Ammon's horn (tissue), 1 donor: ENCODE measurements around the gene MRPS6.

Experiments used
- DNase-seq: peaks from one replicate; pipeline ENCODE4 v3.0.0-alpha.2; 2016; ENCODE audit warnings: low spot score

The MRPS6 gene

DNA sequence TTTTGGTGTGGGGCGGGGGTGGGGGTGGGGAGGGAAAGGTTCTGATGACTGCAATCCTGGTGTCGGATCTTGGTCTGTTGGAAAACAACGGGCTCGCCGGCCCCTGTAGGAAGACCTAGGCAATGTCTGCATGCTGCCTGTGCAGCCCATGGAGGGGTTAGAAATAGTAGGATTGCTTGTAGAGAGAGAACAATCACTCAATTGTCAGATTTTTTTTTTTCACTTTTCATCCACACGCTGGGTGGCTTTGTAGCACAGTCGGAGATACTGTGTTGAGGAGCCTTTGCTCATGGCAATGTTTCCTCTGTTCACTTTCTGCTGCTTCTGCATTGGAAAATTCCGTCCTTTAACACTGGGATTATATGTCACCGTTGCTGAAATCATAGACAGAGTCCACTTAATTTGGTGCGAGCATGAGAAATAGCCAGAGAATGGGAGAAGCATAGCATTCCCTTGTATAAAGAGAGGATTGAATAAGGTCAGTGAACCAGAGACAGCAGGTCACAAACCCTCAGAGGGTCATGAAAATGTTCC lies 107.5 kb downstream of the MRPS6 start:
- DNase-seq = peak; percentile 71

DNA sequence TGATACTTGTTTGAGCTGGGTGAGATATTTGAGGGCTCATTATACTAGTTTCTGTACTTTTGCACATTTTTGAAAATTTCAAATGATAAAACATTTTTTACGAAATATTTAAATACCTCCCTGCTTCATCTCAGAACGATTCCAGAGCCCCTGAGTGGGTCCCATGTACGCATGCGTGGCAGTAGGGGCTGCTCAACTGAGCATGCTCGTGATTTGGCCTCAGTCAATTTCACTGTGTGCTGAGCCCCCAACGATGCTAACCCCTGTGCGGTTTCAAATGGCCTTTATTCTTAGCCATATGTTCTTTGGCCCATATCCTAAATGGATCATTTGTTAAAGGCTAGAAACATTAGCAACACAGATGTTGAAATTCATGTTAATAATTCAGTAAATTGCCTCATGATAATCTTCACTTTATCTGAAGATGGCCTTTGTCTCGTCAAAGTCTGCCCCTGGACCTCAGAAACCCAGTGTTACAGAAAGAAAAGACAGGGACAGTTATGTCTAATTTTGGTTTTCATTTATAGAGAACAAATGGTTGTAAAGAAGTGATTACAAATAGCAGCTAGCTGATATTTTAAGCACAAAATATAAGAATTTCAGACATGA lies 108.2 kb downstream of the MRPS6 start:
- no peak for DNase-seq

DNA sequence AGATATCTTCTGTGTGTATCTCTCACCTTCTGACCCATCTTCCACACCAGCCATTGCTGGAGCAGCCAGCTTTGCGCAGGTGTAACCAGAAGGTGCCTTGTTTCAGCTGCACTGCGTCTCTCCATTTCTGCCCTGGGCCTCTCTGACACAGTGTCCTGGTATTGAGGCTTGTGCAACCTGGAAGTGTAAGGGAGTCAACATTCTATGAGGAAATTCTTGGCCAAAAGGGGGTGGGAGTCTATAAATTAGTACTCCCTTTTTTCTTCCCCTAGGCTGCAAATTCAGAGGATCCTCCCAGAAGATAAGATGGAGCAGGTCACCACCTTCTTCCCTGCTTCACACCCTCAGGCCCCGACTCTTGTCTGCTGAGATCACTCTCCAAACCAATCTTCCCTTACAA lies 109.1 kb downstream of the MRPS6 start:
- DNase-seq = no peak

DNA sequence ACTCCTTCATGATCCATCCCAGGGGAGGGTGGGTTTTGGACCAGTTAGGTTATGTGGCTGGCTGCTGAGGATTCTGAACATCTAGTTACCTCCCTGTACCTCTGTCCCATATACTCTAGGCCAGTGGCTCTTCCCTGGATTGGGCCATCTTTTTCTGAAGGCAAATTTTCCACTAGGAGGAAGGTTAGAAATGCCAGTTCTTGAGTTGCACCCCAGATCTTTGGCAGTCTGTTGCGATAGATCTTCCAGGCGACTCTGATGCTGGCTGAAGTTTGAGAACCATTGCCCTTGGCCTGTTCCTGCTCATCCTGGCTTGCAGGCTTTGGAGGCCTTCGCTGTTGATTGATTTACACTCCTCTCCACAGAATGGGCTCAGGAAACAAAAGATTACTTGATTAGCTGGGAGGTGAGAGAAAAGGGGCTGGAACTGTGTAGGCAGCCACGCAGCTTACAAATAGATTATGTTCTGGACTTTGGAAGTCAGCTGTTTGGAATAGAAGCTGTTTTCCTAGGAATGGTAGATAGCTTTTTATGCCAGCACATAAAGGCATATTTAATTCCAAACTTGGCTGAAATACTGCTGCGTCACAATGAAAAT lies 110.1 kb downstream of the MRPS6 start:
- DNase-seq = no peak

DNA sequence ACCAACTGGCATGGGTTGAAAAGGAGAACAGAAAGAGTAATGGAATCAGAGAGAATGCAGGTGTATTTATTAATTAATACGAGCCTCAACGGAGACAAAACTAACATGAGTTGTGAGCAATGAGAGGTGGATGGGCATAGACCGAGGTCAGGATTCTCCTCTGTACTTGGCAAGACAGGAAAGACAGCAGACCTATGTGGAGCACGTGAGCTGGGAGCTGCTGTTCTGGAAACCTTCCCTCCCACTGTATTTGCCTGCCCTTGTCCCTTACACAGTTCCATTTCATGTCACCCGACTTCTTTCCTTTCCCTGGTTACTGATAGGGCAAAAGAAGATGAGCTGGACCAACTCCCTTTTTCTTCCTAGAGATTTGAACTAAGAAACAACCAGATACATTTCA lies 110.9 kb downstream of the MRPS6 start:
- no peak for DNase-seq

DNA sequence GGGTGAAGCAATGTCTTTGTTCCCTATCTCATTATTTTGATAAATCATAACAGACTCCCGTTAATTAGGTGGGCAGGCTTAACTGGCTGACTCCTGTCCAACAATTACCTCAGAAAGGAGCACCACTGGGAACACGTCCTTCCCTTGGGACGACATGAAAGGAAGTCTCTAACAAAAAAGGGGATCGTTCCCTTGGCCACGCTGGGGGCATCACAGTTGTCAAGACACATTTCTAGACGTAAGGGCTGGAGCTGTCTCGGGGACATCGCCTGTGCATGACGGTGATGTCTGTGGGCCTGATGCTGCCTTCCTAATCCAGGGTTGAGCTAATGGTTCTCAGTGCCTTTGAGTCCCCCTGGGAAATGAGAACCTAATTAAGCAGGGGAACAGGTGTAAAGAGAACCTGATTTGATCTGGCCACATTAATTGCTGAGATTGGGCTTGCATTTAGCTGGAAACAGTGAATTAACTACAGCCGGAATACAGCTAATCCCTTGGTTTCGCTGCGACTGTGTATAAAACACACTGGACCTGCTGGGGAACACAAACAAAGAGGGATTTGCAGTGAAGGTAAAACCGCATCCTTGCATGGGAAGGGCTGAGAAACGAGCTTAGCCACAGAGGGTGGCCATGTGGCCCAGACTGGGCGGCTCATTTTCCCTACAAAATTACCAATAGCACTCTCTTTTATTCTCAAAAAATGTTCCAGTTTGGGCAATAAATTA lies 111.8 kb downstream of the MRPS6 start:
- DNase-seq = no peak

DNA sequence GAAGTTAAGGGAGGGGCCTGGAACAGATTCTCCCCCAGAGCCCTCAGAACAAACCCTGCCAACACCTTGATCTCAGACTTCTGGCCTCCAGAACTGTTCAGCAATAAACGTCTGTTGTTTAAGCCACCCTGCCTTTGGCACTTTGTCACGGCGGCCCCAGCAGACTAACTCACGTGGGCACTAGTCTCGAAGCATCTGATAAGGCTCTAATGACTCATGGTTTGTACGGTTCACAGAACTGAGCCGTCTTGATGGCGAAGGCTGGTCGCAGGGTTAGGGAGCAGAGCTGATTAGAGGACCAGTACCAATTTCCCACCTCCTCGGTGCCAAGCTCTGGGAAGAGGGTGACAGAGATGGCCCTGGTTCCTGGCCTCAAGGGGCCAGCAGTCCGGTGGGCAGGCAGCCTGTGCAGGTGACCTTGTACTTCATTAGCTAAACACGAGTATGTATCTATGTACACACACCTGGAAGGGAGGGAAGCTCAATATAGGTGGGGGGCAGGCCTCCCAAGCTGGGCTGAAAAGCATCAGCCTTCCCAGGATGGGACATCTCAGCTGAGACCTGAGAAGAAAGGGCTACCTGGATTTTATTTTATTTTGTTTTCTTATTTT lies 112.8 kb downstream of the MRPS6 start:
- no peak for DNase-seq

DNA sequence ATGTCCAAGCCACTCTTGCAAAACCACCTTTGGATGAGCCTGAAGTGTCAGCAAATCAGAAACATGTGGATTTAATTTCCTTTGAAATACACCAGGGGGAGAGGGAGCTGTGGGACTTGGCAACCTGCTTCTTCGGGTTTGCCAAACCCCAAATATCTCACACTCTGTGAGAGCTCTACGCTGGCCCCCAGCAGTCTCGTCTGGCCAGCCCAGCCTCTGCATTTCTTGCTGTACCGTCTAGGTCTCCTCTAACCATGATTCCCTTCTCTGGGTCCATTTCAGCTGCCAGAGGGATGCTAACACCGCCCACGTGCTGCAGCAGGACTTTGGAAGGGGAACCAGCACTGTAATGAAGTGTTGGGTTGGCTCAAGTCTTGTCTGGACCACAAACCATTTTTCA lies 114.6 kb downstream of the MRPS6 start:
- no peak for DNase-seq

DNA sequence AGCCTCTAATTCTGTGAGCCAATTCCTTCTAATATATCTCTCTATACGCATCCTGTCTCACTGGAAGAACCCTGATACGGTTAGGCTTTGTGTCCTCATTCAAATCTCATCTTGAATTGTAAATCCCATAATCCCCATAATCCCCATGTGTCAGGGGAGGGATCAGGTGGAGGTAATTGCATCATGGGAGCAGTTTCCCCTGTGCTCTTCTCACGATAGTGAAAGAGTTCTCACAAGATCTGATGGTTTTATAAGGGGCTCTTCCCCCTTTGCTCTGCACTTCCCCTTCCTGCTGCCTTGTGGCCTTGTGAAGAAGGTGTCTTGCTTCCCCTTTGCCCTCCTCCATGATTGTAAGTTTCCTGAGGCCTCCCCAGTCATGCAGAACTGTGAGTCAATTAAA lies 116.1 kb downstream of the MRPS6 start:
- no peak for DNase-seq

DNA sequence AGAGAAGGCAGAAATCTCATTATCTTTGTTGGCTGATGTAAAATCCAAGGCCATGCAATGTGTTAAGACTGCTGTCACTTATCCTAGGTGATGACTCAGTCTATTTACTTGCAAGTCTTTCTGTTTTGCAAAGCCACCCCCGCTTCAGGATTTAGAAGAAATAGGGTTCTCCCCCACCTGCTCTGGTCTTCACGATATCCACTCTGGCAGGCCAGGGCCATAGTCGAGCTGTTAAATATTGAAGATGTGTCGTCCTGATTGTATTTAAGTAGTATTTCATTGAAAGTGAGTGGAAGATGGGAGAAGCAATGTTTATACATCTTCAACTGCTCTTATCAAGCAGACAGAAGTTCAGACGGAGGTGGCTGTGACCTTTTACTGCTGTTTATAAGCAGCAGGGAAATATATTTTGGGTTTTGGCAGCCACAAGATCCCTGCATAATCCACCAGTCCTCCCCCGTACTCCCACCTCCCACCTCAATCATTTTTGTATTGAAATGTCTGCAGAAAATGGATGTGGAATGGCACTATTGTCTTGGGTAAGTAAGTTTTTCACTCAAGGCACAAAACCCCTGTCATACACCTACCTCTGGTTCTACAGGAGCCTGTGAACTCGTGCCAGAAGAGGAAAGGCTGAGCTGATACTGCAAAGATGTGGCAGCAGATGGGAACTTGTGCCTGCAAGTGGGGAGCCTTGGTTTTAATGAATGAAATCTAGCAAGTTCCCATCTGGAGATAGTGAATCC lies 117.4 kb downstream of the MRPS6 start:
- DNase-seq = no peak

DNA sequence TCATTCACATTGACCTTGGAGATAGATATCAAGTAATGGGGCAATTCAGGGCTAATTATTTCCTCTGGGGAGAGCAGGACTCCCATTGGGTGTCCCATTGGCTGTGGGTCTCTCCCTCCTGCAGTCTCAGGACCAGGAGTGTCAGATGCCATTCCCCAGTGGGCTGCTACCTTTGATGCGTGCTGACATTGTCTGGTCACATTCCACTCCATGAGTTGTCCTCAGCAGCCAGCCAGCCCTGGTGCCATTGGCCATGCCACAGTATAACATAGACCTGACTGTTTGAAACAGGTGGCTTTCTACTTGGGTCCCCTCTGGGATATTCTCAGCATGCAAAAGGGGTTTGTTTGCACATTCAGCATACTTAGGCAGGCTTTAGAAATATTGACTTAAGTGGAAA lies 118.5 kb downstream of the MRPS6 start:
- DNase-seq = no peak
